Mesodermal cell (in vitro differentiated cells): ENCODE results near the gene TCF25.

ENCODE experiments used
- H3K27ac ChIP-seq: 2 replicates; pipeline ENCODE4 v1.7.0; 2013; ENCODE audit warnings: mild to moderate bottlenecking, low read depth, low read length, moderate library complexity; ENCODE audit not compliant: severe bottlenecking
- H3K36me3 ChIP-seq: 2 replicates; pipeline ENCODE4 v1.7.1; 2013; ENCODE audit warnings: mild to moderate bottlenecking, low read length, moderate library complexity; ENCODE audit not compliant: control insufficient read depth, insufficient read depth
- H3K4me1 ChIP-seq: one replicate; pipeline ENCODE4 v1.7.1; 2013; ENCODE audit warnings: mild to moderate bottlenecking, low read length; ENCODE audit not compliant: insufficient read depth, control insufficient read depth, poor library complexity, severe bottlenecking
- H3K4me3 ChIP-seq: 2 replicates; pipeline ENCODE4 v1.7.0; 2013; ENCODE audit warnings: low read length, control low read depth, mild to moderate bottlenecking; ENCODE audit not compliant: insufficient read depth, poor library complexity, severe bottlenecking; ENCODE audit errors: extremely low read depth
- H3K9me3 ChIP-seq: 2 replicates; pipeline ENCODE4 v1.7.1; 2013; ENCODE audit warnings: mild to moderate bottlenecking, low read length, moderate library complexity; ENCODE audit not compliant: control insufficient read depth
- WGBS, 2 experiments: methylation state at CpG; one replicate each; pipeline ENCODE4 v1.1.5; 2013; ENCODE audit warnings: missing lambda C conversion rate in 2 of 2; ENCODE audit not compliant: insufficient coverage in 2 of 2; 5-methylcytosine and 5-hydroxymethylcytosine counted together

TCF25 gene

GRCh38 chr16:89881368-89881730 is 8.0 kb downstream of the TCF25 start:
- Histone ChIP-seq H3K36me3 (peaks cover 93% of the 10 kb centered on the region), H3K27ac (no peak overlapping the region), H3K4me3 (no peak overlapping the region), H3K9me3 (no peaks in the 10 kb centered on the region), H3K4me1 (no peaks in the 10 kb centered on the region)
- 94 to 96% methylated on average over 5 of the region's 6 CpGs for WGBS, 2 experiments

DNA sequence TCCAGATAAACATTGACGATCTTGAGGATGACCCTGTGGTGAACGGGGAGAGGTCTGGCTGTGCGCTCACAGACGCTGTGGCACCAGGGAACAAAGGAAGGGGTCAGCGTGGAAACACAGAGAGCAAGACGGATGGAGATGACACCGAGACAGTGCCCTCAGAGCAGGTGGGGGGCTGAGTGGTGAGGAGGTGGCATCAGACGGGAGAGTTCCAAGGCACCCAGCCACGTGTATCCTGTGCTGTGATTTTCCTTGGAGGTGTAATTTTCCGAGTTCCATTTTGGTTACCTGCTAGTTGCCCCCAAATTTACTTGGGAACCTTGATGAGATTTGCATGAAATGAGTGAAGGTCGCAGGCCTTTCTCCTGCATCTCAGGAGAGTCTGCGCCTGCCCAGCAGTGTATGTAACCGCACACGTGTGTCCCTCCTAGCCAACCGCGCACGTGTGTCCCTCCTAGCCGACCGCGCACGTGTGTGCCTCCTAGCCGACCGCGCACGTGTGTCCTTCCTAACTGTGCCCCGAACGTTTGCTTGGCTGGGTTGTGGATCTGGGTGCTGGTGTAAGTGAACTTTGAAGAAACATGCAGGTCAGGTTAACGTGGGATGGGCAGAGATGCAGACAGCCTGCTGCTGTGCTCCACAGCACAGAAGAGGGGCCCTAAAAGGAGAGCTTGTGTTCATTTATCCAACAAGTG is 10.1 kb downstream of the TCF25 start:
- Histone ChIP-seq H3K4me3 (no peak overlapping the region), H3K36me3 (peaks cover 92% of the 10 kb centered on the region), H3K4me1 (no peaks in the 10 kb centered on the region), H3K27ac (no peak overlapping the region), H3K9me3 (no peaks in the 10 kb centered on the region)
- WGBS, 2 experiments, result 96 to 97% methylated on average over 21 to 28 of the region's 28 CpGs

GRCh38 chr16:89884041-89884421 is 10.6 kb downstream of the TCF25 start:
- WGBS, 2 experiments, result 96 to 99% methylated on average over 6 to 8 of the region's 8 CpGs
- Histone ChIP-seq H3K4me1 (no peaks in the 10 kb centered on the region), H3K9me3 (no peaks in the 10 kb centered on the region), H3K27ac (no peak overlapping the region), H3K4me3 (no peak overlapping the region), H3K36me3 (peaks cover 92% of the 10 kb centered on the region)

- H3K4me3 ChIP-seq, result no peak overlapping the region
- peaks cover 91% of the 10 kb centered on the region for H3K36me3 ChIP-seq
- H3K9me3 ChIP-seq, result no peaks in the 10 kb centered on the region
- 96 to 98% methylated on average over 6 to 14 of the region's 14 CpGs for WGBS, 2 experiments
- no peaks in the 10 kb centered on the region for H3K4me1 ChIP-seq
- no peak overlapping the region for H3K27ac ChIP-seq
These were observed 13.9 kb downstream of the TCF25 start for GRCh38 chr16:89887243-89887642.

DNA sequence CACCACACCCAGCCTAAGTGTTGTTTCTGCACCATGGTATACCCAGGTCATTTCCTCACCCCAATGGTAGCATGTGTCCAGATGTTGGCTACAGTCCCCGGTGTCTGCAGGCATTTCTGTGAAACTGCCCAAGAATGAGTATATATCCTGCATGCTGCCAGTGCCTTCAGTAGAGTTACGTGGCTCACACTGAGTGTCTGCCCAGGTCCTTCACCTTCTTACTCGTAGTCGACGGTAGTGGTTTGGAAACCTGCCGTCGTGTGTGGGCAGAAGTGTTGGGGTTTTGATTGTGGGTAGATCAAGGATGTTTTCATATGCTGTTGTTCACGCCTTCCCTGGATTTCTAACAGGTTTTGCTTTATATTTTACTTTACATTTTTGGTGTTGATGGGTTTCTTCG is 16.8 kb downstream of the TCF25 start:
- H3K4me3 ChIP-seq, result no peak overlapping the region
- peaks cover 92% of the 10 kb centered on the region for H3K36me3 ChIP-seq
- no peaks in the 10 kb centered on the region for H3K9me3 ChIP-seq
- H3K4me1 ChIP-seq, result no peaks in the 10 kb centered on the region
- WGBS, 2 experiments, result 92 to 100% methylated on average over 3 to 5 of the region's 9 CpGs
- no peak overlapping the region for H3K27ac ChIP-seq

DNA sequence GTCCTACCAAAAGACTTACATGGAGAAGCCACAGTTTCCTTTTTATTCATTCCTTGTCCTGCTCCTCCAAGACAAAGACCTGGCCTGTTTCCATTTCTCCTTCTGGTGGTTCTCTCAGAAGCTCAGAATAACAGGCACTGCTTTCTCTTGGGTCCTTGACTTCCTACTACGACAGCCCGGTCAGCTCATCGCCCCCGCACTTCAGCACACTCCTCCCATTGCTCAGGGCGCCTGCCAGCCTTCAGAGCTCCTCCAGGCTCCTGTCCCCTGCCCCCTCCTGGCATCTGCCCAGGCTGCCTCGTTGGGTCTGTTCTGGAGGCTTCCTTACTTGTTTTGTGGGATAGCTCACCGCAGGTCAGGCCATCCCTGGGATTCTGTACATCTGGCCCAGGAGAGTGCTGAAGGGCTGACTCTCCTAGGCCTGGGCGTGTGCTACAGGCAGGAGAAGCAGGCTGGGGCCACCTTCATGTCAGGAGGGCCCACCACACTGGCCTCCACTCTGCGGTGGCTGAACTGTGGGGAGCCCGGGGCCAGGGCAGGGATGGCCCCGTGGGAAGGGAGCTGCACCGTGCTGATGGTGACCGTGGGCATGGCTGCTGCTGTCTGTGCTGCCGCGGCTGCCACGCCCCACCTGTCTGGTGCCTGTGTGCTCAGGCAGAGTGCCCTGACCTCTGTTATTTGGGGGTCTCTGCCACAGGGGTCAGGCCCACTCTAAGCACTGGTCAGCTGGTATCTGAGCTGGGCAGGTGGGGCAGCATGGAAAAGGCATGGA is 17.7 kb downstream of the TCF25 start:
- Histone ChIP-seq H3K36me3 (peaks cover 92% of the 10 kb centered on the region), H3K4me3 (no peak overlapping the region), H3K9me3 (no peaks in the 10 kb centered on the region), H3K4me1 (no peaks in the 10 kb centered on the region), H3K27ac (no peak overlapping the region)
- WGBS, 2 experiments, result 95 to 96% methylated on average over 16 of the region's 16 CpGs

- no peaks in the 10 kb centered on the region for H3K4me1 ChIP-seq
- no peak overlapping the region for H3K27ac ChIP-seq
- H3K36me3 ChIP-seq, result peaks cover 93% of the 10 kb centered on the region
- no peaks in the 10 kb centered on the region for H3K9me3 ChIP-seq
- H3K4me3 ChIP-seq, result no peak overlapping the region
- WGBS, 2 experiments, result 95 to 96% methylated on average over 12 to 17 of the region's 18 CpGs
These were observed 18.8 kb downstream of the TCF25 start for GRCh38 chr16:89892055-89892630.

GRCh38 chr16:89892635-89893034 is 19.2 kb downstream of the TCF25 start:
- no peaks in the 10 kb centered on the region for H3K4me1 ChIP-seq
- no peak overlapping the region for H3K4me3 ChIP-seq
- no peak overlapping the region for H3K27ac ChIP-seq
- H3K36me3 ChIP-seq, result peaks cover 93% of the 10 kb centered on the region
- 95% methylated on average over 8 of the region's 9 CpGs for WGBS, 2 experiments
- no peaks in the 10 kb centered on the region for H3K9me3 ChIP-seq

DNA sequence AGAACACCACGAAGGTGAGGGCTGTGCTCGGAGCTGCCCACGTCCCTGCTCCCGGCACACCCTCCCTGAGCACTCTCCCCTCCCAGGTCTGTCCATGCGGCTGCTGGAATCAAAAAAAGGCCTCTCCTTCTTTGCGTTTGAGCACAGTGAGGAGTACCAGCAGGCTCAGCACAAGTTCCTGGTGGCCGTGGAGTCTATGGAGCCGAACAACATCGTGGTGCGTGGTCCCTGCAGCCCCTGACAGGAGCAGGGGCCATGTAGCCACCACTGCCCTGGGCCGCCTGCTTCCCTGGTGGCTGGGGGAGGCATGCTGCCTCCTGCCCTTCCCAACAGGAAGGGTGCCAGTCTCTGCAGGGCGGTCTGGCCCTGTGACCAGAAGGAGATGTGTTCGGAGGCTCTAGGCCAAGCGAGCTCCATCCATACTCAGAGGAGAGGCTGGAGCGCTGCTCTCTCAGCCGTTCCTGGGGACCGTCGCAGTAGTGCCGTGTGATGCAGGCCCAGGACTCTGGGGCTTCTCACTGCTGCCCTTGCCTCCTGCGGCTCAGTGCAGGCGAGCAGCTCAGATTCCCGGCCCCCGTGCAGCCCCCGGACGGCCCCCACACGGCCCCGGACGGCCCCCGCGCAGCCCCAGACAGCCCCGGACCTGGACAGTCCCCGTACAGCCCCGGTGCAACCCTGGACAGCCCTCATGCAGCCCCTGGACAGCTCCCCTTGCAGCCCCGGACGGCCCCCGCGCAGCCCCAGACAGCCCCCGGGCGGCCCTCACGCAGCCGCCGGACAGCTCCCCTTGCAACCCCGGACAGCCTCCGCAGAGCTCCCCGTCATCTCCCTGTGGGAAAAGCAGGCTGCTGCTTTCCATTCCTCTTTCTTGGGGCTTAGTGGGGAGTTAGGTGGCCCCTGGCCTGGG is 20.5 kb downstream of the TCF25 start:
- no peak overlapping the region for H3K4me3 ChIP-seq
- no peaks in the 10 kb centered on the region for H3K9me3 ChIP-seq
- WGBS, 2 experiments, result 96 to 97% methylated on average over 33 to 40 of the region's 45 CpGs
- H3K36me3 ChIP-seq, result peaks cover 93% of the 10 kb centered on the region
- H3K4me1 ChIP-seq, result no peaks in the 10 kb centered on the region
- H3K27ac ChIP-seq, result no peak overlapping the region

GRCh38 chr16:89895482-89896250 is 22.3 kb downstream of the TCF25 start:
- no peaks in the 10 kb centered on the region for H3K4me1 ChIP-seq
- H3K4me3 ChIP-seq, result no peak overlapping the region
- H3K27ac ChIP-seq, result no peak overlapping the region
- no peaks in the 10 kb centered on the region for H3K9me3 ChIP-seq
- 98% methylated on average over 25 of the region's 26 CpGs for WGBS, 2 experiments
- peaks cover 99% of the 10 kb centered on the region for H3K36me3 ChIP-seq
